NCI-H510A (cell line): ENCODE data around the gene COMMD7.
A peak's percentile ranks its signal among the peaks of the same experiment; 100 is the strongest.

Source experiments
- DNase-seq: peaks from one replicate; lab custom pipeline; 2025; lab: John Stamatoyannopoulos, UW

COMMD7 gene

GRCh38 chr20:32675223-32675975 lies 67.9 kb downstream of the COMMD7 start:
- DNase-seq = peak; percentile 80

DNA sequence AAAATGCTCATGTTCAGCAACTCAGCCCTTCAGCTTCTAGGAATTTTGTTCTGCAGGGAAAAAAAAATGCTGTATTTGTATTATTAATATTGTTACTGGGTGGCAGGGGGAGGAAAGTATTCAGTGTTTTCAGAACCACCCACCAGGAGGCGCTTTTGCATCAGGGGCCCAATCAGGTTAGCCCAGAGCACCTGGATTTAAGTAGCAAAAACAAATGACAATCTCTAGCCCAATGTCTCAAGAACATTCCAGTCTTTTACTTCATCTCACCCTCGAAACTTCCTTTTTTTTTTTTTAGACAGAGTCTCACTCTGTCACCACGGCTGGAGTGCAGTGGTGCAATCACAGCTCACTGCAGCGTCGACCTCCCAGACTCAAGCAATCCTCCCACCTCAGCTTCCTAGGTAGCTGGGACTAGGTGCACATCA lies 68.9 kb downstream of the COMMD7 start:
- no peak for DNase-seq

DNA sequence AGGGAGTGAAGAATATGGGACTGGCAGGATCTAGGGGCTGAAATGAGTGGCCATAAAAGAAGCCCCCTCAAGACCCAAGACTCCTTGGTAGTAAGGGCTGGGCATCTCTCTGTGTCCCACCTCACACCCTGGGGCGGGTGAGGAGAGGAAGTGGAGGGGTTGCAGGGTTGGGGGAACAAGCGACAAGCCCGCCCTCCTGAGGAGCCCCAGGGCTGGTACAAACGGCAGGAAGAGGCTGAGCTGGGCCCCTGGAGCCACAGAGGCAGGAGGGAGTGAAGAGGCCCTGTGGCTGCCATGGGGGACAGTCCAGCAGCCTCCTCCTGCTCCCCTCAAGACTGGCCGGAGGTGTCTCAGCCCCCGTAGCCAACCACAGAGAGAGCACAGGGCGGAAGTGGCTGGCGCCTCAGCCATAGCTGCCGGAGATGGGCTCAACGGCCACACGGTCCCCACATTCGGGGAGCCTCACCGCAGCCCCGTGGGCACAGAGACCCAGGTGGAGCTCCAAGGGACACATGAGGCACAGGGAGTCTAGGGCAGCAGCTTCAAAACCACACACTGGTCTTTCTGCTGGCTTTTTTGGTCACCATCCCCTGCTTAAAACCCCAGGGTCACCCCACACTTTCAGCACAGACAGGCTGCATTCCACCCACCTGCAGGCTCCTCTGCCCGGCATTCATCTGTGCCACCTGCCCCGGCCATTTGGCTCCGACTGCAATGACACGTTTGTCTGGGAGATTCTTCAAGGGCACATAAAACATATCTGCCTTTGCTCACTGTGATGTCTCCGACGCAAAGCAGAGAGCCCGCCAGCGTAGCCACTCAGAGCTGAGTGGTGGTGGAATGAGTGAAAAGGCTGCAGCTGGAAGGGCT lies 70.0 kb downstream of the COMMD7 start:
- DNase-seq = peak; percentile 36

DNA sequence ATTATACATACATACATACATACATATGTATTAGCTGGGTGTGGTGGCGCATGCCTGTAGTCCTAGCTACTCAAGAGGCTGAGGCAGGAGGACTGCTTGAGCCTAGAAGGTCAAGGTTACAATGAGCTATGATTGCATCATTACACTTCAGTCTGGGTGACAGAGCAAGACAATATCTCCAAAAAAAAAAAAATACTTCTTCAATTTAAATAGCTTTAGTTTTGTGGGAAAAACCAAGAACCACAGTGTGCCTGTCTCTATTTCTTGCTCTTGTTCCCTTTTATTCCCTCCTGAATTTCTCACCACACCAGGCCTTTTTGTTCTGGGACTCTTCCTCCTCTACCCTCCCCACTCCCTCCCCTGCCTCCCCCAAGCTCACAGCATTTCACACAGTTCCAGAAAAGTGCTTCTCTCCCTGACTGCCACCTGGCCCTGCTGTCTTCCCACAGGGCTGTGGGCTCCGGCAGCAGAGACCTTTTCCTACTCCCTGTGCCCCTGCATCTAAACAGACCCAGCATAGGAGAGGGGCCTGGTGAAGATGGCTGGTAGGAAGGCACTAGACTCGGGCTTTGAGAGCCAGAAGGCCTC lies 70.8 kb downstream of the COMMD7 start:
- no peak for DNase-seq

DNA sequence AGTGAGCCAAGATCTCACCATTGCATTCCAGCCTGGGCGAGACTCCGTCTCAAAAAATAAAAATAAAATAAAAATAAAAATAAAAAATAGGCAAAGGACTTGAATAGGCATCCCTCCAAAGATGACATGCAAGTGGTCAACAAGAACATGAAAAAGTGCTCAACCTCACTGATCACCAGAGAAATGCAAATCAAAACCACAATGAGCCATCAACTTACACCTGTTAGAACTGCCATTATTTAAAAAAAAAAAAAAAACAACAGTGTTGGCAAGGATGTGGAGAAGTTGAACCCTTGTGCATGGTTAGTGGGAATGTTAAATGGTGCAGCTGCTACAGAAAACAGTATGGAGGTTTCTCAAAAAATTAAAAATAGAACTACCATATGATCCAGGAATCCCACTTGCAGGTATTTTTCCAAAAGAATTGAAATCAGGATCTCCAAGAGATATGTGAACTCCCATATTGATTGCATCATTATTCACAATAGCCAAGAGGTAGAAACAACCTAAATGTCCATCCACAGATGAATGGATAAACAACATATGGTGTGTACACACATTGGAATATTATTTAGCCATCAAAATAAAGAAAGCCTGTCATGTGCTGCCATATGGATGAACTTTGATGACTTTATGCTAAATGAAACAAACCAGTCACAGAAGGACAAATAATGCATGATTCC lies 72.4 kb downstream of the COMMD7 start:
- DNase-seq = no peak

- DNase-seq = no peak
Observed at GRCh38 chr20:32667027-32667426, 76.2 kb downstream of the COMMD7 start.

DNA sequence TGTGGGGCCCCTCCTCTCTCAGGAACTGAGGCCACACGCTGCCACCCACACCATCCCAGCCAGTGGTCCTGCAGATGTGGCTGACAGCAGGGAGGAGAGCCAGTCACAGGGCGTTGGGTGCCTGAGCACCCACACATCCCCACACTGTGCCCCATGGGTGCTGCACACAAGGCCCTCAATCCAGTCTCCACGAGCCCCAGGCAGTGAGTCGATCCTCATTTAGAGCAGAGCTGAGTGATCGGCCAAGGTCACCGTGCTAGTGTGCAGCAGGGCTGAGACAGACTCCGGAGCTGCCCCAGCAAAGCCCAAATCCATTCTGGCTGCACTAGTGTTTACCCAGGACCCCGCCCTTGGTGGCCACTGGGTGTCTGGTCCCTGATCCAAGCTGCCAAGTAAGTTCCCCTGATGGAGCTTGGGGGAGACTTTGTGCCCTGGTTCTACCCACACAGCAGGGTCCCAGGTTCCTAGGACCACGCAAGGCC lies 78.5 kb downstream of the COMMD7 start:
- DNase-seq = no peak

DNA sequence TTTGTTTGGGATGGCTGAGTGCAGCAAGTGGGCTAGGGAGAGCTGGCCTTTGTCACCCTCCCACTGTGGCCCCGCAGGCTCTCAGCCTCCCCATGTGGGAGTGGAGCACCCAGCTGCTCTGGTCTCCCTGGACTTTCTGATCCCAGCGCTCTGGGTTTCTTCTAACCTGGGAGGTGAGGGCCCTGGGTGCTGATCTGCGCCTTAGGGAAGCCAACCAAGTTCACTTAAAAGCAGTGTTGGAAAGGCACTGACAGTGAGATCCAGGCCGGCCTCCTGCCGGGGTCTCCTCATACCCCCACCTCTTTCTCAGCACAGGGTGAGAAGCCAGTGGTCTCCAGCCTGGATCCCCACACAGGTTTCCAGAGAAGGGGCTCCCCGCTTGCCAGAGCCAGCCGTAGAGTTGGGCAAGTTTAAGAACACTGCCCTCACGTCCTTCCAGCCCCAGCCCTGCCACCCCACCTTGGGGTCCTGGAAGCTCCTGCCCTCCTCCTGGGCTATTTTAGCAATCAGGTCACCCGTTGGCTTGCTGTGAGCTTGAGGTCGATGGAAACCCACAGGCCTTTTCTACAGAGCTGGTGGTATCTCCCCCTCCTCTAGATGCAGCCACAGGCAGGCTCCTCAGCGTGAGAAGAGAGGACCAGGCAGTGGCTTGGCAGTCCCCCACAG lies 79.1 kb downstream of the COMMD7 start:
- DNase-seq = no peak

- no peak for DNase-seq
Observed at GRCh38 chr20:32663335-32664011, 79.8 kb downstream of the COMMD7 start.

DNA sequence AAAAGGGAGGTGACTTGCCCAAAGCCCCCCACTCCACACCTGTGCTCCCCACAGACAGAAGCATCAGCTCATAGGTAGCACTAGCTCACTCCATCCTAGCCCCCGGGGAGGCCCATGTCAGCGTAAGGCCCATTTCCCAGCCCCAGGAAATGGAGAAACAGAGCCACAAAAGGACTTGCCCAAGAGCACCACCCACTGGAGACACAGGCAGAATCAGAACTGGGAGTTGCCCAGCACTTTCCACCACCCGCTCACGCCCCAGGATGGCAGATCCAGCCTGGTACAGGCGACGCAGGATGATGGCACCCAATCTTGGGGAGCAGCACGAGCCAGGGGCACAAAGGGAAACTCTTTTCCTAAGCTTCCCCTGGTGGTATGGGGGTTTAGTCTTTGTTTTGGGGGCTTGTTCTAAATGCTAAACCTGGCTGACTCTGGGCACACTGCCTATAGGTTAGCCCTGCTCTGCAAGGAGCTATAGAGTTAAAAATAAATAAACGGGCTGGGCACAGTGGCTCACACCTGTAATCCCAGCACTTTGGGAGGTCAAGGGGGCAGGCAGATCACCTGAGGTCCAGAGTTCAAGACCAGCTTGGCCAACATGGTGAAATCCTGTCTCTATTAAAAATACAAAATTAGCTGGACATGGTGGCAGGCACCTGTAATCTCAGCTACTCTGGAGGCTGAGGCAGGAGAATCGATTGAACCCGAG lies 81.3 kb downstream of the COMMD7 start:
- DNase-seq = no peak

GRCh38 chr20:32660661-32661060 lies 82.6 kb downstream of the COMMD7 start:
- no peak for DNase-seq

DNA sequence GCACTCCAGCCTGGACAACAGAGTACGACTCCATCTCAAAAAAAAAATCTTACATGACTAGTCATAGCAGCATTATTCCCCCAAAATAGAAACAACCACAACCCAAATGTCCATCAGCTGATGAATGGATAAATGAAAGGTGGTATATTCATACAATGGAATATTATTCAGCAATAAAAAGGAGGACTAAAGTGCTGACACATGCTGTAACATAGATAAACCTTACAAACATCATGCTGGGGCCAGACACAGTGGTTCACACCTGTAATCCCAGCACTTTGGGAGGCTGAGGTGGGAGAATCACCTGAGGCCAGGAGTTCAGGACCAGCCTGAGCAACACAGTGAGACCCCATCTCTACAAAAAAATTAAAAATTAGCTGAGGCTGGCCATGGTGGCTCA lies 86.4 kb downstream of the COMMD7 start:
- DNase-seq = no peak

GRCh38 chr20:32655903-32656512 lies 87.3 kb downstream of the COMMD7 start:
- DNase-seq = no peak

DNA sequence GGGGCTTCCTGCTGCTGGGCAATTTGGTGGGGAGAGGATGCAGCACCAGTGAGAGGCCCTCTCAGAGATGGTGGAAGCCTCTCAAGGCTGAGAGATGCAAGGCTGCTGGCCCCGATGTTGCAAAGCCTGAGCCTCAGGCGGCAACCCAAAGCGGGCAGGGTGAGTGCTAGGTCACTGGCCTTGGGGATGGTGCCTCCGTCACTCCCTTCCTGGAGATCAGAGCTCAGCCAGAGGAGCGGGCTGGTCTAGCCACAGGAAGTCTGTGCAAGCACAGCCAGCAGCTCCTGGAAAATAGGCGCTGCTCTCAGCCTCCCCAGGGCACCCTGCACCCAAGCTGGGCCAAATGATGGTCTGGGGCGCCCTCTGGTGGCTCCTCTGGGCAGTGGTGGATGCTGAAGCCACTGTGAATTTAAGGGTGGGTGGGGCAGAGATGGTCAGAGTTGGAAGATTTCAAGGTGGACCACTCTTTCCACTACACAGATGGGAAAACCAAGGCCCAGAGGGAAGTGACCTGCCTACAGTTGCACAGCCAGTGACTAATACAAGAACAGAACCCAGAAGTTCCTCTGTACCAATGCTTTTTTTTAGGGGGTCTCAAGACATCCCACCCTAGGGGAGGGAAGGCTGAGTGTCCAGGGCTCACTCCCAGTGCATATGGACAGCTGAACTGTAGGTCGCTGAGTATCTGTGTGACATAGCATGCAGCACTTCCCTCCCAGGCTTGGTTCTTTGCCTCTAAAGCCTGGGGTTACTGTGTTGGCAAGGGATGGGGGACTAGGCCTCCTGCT lies 90.3 kb downstream of the COMMD7 start:
- peak; percentile 69 for DNase-seq
